HEK293T (cell line): Measurements from ENCODE around the gene LRBA.

Experiments
- BHLHE40 ChIP-seq: fragments of 450-650 bp; IDR thresholded peaks from 2 replicates; pipeline ENCODE4 v1.6.1; 2016; ENCODE audit warnings: mild to moderate bottlenecking, moderate library complexity, borderline replicate concordance
- FOXA1 ChIP-seq: fragments of 450-650 bp; IDR thresholded peaks from 2 replicates; pipeline ENCODE4 v1.6.1; 2016; ENCODE audit warnings: mild to moderate bottlenecking
- FOXK2 ChIP-seq: fragments of 450-650 bp; IDR thresholded peaks from 2 replicates; pipeline ENCODE4 v1.6.1; 2016; ENCODE audit warnings: mild to moderate bottlenecking
- FOXM1 ChIP-seq: fragments of 450-650 bp; IDR thresholded peaks from 2 replicates; pipeline ENCODE4 v1.6.1; 2017; ENCODE audit warnings: mild to moderate bottlenecking, borderline replicate concordance
- HDGF ChIP-seq: fragments of 450-650 bp; IDR thresholded peaks from 2 replicates; pipeline ENCODE4 v1.6.1; 2017; ENCODE audit warnings: antibody characterized with exemption, borderline replicate concordance
- L3MBTL2 ChIP-seq: fragments of 450-650 bp; conservative IDR thresholded peaks from 2 replicates; pipeline ENCODE4 v1.6.1; 2016; ENCODE audit warnings: mild to moderate bottlenecking
- NFRKB ChIP-seq: fragments of 450-650 bp; IDR thresholded peaks from 2 replicates; pipeline ENCODE4 v1.6.1; 2016; ENCODE audit warnings: mild to moderate bottlenecking, moderate library complexity
- SP1 ChIP-seq: fragments of 450-650 bp; IDR thresholded peaks from 2 replicates; pipeline ENCODE4 v1.6.1; 2017
- SUZ12 ChIP-seq: fragments of 450-650 bp; IDR thresholded peaks from 2 replicates; pipeline ENCODE4 v1.6.1; 2016; ENCODE audit warnings: mild to moderate bottlenecking
- TARDBP ChIP-seq: fragments of 450-650 bp; IDR thresholded peaks from 2 replicates; pipeline ENCODE4 v1.6.1; 2016
- ZNF384 ChIP-seq: fragments of 450-650 bp; IDR thresholded peaks from 2 replicates; pipeline ENCODE4 v1.6.1; 2016
- TF ChIP-seq, protein P1 (sequence below): fragments of 450-650 bp; IDR thresholded peaks from 2 replicates; pipeline ENCODE4 v1.6.1; 2016

DNA sequence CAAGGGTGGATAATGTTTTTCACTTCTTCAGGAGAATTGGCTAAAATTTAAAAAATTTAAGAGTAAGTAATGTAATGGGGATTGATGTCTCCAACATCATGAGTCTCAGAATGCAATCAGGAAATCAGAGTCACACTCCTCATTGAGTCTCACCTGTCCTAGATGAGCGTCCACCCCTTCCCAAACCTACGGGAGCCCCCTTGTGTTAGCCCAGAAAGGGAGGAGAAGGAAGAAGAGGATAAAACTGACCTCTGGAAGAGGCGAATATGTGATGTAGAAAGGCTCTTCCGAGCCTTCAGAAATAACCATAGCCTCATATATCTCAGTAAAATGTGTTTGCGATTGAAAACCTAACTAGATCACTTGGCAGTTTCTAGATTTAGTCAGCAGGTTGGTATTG is 779.8 kb downstream of the LRBA start:
- TF ChIP-seq, protein P1, sequence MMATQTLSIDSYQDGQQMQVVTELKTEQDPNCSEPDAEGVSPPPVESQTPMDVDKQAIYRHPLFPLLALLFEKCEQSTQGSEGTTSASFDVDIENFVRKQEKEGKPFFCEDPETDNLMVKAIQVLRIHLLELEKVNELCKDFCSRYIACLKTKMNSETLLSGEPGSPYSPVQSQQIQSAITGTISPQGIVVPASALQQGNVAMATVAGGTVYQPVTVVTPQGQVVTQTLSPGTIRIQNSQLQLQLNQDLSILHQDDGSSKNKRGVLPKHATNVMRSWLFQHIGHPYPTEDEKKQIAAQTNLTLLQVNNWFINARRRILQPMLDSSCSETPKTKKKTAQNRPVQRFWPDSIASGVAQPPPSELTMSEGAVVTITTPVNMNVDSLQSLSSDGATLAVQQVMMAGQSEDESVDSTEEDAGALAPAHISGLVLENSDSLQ, result no peak
- TF ChIP-seq SP1, result no peak
- no peak for TF ChIP-seq NFRKB
- no peak for TF ChIP-seq FOXA1
- no peak for TF ChIP-seq FOXM1
- no peak for TF ChIP-seq SUZ12
- no peak for TF ChIP-seq BHLHE40
- no peak for TF ChIP-seq L3MBTL2
- TF ChIP-seq FOXK2, result no peak
- no peak for TF ChIP-seq HDGF
- TF ChIP-seq ZNF384, result no peak
- TF ChIP-seq TARDBP, result no peak
